Measurements from ENCODE around the gene ASNSD1.
"Not testable (repeated sequence)": the region's sequence is repeated elsewhere in the genome, so short reads cannot be mapped to it uniquely, and the experiment has no call there.

ASNSD1 gene

GRCh38 chr2:189709501-189710221 lies 48.4 kb downstream of the ASNSD1 start:
- TF ChIP-seq POLR2AphosphoS5 (IDR thresholded peaks at IDR 0.05; ENCODE audit: low read depth) (no peak), REST (IDR thresholded peaks at IDR 0.05; ENCODE audit: insufficient replicate concordance, low read depth) (no peak), CTCF (IDR thresholded peaks at IDR 0.05; ENCODE audit: insufficient read depth, low read length) (no peak), SPI1 (IDR thresholded peaks at IDR 0.05; ENCODE audit: borderline replicate concordance, low read depth) (no peak), GABPA (IDR thresholded peaks at IDR 0.05; ENCODE audit: low read depth) (no peak)
- Histone ChIP-seq H3K27ac (replicated peaks) (no peak overlapping the region), H3K4me3 (replicated peaks; ENCODE audit: insufficient read depth, low read length) (no peak overlapping the region), H3K27me3 (ENCODE audit: insufficient read depth, poor library complexity, severe bottlenecking) (no peaks in the 10 kb centered on the region)
- no peak for DNase-seq (ENCODE audit: low read depth in 1 of 2, low spot score in 1 of 2)

GRCh38 chr2:189717593-189717992 lies 56.3 kb downstream of the ASNSD1 start:
- not testable (repeated sequence) for H3K27me3 ChIP-seq (ENCODE audit: insufficient read depth, poor library complexity, severe bottlenecking); DNase-seq (ENCODE audit: low read depth in 1 of 2, low spot score in 1 of 2); H3K27ac ChIP-seq (replicated peaks); H3K4me3 ChIP-seq (replicated peaks; ENCODE audit: insufficient read depth, low read length)

GRCh38 chr2:189719571-189719970 lies 58.3 kb downstream of the ASNSD1 start:
- Histone ChIP-seq H3K4me3 (replicated peaks; ENCODE audit: insufficient read depth, low read length) (no peak overlapping the region), H3K27me3 (ENCODE audit: insufficient read depth, poor library complexity, severe bottlenecking) (no peaks in the 10 kb centered on the region), H3K27ac (replicated peaks) (no peak overlapping the region; the same call in 1 of the 2 replicates)
- no peak for TF ChIP-seq CTCF (IDR thresholded peaks at IDR 0.05; ENCODE audit: insufficient read depth, low read length)
- no peak for TF ChIP-seq SPI1 (IDR thresholded peaks at IDR 0.05; ENCODE audit: borderline replicate concordance, low read depth)
- TF ChIP-seq REST (IDR thresholded peaks at IDR 0.05; ENCODE audit: insufficient replicate concordance, low read depth) = no peak
- TF ChIP-seq POLR2AphosphoS5 (IDR thresholded peaks at IDR 0.05; ENCODE audit: low read depth) = no peak
- no peak for TF ChIP-seq GABPA (IDR thresholded peaks at IDR 0.05; ENCODE audit: low read depth)
- DNase-seq (ENCODE audit: low read depth in 1 of 2, low spot score in 1 of 2) = peak; percentile 41 to 78
